Cardiac fibroblast (primary cell): Measurements from ENCODE around the gene MED29.

ENCODE experiments used
- DNase-seq, 2 donors: peaks; one replicate each; pipeline versions ENCODE4 v3.0.0 to v3.0.0-alpha.2; 2010; ENCODE audit warnings: low read depth in 2 of 2
- H3K4me3 ChIP-seq, 2 donors: replicated peaks in 1 of 2; 1 replicate in 1 of 2; 2 replicates in 1 of 2; pipeline ENCODE4 v1.5.1; 2011; ENCODE audit warnings: low read depth in 2 of 2, low read length in 2 of 2, mild to moderate bottlenecking in 2 of 2, moderate library complexity in 1 of 2
- CTCF ChIP-seq: IDR thresholded peaks from one replicate; pipeline ENCODE4 v1.5.1; 2011; ENCODE audit warnings: low read depth, mild to moderate bottlenecking, low read length, inconsistent platforms

MED29 gene

GRCh38 chr19:39403331-39404312, 12.4 kb downstream of the MED29 start:
- peak; percentile 98 to 100 for DNase-seq
- TF ChIP-seq CTCF = no peak
- H3K4me3 ChIP-seq = peak overlapping the region; percentile 35 to 47

DNA sequence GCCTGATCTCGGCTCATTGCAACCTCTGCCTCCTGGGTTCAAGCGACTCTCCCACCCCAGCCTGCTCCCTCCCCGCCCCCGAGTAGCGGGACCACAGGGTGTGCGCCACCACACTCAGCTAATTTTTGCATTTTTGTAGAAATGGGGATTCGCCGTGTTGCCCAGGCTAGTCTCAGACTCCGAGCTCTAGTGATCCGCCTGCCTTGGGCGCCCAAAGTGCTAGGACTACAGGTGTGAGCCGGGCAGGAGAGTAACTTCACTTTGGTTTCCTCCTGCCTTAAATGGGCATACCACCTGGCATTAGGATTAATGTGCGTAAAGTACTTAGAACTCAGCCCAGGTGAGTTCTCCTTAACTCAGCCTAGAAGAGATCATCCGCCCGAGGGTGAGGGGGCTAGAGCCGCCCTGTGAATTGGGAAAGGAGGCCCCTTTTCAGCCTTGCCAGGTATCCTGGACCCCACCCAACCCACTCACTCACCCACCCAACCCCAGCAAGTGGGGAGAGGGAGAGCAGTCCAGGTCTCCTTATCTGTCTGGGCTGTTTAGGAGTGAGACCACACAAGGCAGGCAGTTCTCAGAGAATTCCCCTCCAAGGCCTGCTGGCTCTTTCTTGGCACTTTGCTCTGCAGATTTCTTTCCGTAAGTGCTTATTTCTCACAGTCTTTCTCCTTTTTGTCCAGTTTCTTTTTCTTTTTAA, 14.2 kb downstream of the MED29 start:
- DNase-seq = no peak
- H3K4me3 ChIP-seq = no peak overlapping the region
- TF ChIP-seq CTCF = no peak

DNA sequence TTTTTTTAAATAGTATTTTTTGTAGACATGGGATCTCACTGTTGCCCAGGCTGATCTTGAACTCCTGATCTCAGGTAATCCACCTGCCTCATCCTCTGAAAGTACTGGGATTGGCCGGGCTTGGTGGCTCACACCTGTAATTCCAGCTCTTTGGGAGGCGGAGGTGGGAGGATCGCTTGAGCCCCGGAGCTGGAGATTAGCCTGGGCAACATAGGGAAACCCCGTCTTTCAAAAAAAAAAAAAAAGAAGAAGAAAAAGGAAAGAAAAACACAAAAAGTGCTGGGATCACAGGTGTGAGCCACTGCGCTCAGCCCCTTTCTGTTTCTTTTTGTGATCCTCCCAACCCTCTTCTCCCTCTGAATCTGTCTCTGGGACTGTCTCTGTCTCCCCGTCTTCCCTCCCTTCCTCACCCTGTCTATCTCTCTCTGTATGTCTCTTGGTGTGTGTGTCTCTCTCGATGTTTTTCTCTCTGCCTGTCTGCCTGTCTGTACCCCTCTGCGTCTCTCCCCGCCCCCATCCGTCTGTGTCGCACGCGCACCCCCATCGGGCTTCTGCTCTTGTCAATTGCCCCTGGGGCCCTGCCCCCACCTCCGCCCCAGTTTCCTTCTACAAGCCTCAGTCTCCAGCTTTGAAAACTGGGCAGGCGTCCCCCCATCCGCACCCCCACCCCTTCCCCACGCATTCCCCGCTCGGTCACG, 14.9 kb downstream of the MED29 start:
- no peak for TF ChIP-seq CTCF
- no peak for DNase-seq
- H3K4me3 ChIP-seq = peak overlapping the region; percentile 39 to 96

GRCh38 chr19:39406656-39407409, 15.7 kb downstream of the MED29 start, which contains the start of gene ZFP36:
ZFP36 (plus strand) TSS chr19:39406847; CDS start chr19:39406905, 58 bp downstream.
- no peak for TF ChIP-seq CTCF
- peak within 1 kb of the TSS; percentile 92 to 96 for H3K4me3 ChIP-seq
- peak; percentile 86 to 95 for DNase-seq

- peak overlapping the region; percentile 92 to 96 for H3K4me3 ChIP-seq
- no peak for TF ChIP-seq CTCF
- DNase-seq = no peak
These were observed 16.2 kb downstream of the MED29 start for GRCh38 chr19:39407410-39407659.
